GM19463 (cell line): ENCODE results near the gene C15orf62.

Source experiments
- ATAC-seq: cut with Tn5 transposase; IDR thresholded peaks from one replicate; pipeline ENCODE4 v1.9.1; 2021; ENCODE audit warnings: mild to moderate bottlenecking, moderate library complexity; ENCODE audit not compliant: unreplicated experiment

The C15orf62 gene, protein sequence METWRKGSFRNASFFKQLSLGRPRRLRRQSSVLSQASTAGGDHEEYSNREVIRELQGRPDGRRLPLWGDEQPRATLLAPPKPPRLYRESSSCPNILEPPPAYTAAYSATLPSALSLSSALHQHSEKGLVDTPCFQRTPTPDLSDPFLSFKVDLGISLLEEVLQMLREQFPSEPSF

DNA sequence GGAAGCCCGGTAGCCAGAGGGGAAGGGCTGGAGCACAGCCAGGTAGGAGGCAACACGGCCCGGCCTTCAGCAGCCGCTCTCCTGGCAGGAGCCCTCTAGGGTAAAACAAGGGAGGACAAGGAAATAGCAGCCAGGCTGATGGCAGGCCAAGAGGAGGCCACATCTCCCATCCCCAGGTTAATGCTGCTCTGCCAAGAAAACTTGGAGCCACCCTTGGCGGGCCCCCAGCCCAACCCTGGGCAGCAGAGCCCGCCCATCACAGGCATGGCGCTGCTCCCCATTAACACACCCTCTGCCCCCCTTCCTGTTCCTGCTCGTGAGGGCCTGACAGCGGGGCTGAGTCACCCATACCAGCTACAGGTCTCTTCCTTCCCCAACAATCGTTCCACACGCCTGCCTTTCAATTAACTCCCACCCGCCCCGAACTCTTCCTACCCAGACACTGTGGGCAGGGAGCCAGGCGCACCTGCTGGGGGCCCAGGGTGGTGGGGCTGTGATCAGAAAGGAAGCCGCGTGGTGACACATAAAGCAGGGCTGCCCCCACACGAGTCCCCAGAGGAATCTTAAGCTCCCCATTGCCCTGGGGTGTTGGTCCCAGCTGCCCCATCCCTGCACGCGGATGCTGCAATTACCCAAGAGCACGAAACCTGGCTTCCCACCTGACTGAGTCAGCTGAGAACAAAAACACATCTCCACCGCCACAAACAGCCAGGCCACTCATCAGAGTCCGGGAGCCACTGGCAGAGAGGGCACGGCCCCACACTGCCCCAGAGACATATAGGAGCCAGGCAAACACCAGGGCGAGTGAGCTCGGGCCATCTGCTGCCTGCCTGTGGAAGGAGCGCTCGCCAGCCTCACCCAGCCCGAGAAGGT, at the start of gene C15orf62:
C15orf62 (plus strand) TSS at position 707 of the 873 bp plus-strand sequence. CDS start 516 bp downstream, outside the sequence.
- peak; percentile 52 for ATAC-seq

DNA sequence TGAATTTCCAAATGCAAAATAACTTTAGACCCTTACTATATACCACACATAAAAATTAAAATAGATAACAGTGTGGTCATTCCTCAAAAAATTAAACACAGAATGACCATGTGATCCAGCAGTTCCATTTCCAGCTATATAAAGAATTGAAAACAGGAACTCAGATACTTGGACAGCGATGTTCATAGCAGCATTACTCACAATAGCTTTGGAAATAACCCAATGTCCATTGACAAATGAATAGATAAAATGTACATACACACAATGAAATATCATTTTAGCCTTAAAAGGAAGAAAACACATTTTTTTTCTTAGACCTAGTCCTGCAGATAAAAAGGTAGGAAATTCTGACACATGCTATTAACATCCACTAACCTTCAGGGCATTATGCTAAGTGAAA, 48.1 kb upstream of the C15orf62 start:
- ATAC-seq, result no peak

DNA sequence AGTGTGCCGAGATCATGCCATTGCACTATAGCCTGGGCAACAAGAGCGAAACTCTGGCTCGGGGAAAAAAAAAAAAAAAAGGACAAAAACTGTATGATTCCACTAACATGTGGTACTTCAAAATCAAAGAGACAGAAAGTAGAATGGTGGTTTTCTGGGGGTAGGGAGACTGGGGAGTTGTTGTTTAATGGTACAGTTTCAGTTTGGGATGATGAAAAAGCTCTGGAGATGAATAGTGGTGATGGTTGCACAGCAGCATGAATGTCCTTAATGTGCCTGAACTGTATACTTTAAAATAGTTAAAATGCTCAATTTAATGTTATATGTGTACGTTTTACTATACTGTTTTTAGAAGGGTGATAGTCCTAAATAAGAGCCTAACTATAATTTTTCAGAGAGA, 47.4 kb upstream of the C15orf62 start:
- ATAC-seq, result no peak

DNA sequence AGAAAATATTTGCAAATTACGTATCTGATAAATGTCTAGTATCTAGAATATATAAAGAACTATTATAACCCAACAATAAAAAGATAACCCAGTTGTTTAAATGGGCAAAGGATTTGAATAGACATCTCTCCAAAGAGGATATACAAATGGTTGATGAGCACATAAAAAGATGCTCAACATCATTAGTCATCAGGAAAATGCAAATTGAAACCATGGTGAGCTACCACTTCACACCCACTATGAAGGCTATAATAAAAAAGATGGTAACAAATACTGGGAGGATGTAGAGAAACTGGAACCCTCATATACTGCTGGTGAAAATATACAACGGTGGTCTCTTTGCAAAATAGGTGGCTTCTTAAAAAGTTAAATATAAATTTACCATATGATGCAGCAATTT, 46.8 kb upstream of the C15orf62 start:
- ATAC-seq, result no peak

DNA sequence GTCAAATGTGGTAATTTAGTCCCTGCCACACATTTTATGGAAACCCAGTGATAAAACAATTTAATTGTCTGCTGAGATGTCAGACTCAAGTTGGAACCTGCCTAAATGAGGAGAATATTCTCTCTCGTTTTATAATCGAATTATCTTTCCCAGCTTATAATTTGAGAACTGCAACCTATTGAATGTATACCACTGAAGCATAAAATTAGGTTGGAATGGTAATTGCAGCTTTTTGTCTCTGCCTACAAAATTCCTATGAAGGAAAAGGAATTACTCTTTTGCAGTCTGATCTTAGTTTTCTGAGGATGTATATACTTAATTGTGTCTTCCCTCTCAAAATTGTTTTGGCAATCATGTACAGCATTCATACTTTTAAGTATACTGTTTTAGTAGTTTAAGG, 45.9 kb upstream of the C15orf62 start:
- no peak for ATAC-seq

DNA sequence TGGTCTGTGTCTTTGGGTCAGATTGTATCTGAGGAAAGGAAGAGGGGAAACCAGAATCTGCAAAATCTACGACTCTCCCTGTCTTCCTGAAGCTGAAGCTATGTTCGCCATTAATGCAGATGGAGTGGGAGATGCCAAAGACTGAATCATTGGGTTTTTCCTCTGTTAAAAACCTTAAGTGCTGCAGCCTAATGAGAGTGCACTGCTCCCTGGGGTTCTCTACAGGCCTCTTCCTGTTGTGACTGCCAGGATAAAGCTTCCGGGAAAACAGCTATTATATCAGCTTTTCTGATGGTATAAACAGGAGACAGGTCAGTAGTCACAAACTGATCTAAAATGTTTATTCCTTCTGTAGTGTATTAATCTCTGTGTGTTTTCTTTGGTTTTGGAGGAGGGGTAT, 38.7 kb upstream of the C15orf62 start:
- ATAC-seq, result no peak

DNA sequence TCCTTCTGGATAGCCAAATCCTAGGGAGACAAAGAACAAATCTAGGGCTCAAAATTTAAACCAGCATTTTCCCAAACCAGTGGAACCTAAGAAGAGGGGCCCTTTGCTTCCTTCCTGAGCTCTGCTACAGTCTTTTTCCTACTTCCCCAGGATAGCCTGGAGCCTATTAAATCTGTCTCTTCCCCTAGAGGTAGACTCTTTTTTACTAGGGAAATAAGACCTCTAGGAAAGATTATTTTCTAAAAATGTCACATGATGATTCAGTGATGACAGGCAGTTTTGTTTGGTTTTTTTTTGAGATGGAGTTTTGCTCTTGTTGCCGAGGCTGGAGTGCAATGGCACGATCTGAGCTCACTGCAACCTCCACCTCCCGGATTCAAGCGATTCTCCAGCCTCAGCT, 33.2 kb upstream of the C15orf62 start:
- ATAC-seq, result no peak

DNA sequence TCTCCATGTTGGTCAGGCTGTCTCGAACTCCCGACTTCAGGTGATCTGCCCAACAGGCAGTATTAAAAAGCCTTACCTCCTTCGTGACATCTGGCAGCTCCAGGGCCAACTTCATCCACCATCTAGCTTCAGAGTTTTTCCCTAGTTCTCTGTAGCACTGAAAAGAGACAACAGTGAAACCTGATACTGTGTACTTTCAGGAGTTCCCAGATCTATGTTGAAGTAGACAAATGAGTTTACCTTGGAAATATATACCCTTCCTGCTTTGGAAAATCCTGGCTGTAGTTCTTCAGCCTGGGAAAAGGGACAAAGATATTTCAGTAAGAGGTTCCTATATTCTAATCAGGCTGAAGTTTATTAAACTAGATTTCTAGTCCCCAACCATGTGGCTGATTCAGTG, 32.7 kb upstream of the C15orf62 start:
- no peak for ATAC-seq

DNA sequence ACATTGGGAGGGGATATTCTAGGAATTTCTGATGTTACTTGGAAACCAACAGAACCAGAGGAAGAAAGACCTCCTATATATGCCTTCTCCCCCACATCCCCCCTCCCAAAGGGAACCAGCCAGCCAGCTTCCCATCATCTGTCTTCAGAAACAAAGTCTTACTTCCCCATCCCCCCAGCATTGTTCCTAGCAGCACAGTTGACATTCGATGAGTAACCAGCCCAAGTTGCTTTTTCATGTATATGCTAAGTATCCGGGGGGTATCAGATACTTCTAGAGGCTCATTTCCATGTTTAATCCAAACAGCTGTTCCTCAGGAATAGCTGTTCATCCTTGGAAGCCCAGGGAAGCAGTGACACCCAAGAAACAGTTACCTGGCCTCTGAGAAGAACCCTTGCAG, 30.7 kb upstream of the C15orf62 start:
- ATAC-seq, result no peak

DNA sequence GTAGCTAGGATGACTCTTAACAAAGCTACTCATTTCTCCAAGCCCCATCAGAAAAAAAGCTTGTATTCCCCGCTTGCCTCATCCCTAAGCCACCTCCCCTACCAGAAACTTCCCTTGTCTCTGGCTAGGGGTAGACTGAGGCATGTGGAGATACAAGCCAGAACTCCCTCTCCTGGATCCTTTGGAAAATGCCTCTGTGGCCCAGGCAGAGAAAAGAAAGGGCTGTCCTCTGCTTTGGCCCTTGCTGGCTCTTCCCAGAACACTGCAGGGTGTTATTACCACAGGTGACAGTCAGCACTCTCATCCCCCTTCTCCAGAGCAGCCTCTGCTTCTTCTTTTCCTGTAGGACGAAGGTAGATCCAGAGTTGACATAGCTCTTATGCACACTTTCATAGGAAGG, 29.9 kb upstream of the C15orf62 start:
- ATAC-seq, result no peak

DNA sequence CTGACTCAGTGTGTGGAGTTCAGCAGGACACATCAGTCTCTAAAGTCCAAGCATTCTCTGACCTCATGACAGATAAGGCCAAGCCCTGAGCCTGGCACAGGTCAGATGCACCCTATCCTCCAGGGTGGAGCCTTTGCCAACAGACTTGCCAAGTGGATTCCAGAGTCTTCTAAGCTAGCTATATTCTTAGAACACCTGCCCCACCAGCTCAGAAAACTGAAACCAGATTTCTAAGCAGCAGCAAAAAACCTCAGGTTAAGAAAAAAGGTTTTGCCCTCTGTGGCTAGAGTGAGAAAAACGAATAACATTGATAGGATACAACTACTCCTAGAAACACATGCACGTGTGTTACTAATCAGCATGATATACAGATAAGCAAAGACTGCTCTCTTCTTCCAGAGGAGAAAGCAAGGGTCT, 26.3 kb upstream of the C15orf62 start:
- ATAC-seq, result no peak

DNA sequence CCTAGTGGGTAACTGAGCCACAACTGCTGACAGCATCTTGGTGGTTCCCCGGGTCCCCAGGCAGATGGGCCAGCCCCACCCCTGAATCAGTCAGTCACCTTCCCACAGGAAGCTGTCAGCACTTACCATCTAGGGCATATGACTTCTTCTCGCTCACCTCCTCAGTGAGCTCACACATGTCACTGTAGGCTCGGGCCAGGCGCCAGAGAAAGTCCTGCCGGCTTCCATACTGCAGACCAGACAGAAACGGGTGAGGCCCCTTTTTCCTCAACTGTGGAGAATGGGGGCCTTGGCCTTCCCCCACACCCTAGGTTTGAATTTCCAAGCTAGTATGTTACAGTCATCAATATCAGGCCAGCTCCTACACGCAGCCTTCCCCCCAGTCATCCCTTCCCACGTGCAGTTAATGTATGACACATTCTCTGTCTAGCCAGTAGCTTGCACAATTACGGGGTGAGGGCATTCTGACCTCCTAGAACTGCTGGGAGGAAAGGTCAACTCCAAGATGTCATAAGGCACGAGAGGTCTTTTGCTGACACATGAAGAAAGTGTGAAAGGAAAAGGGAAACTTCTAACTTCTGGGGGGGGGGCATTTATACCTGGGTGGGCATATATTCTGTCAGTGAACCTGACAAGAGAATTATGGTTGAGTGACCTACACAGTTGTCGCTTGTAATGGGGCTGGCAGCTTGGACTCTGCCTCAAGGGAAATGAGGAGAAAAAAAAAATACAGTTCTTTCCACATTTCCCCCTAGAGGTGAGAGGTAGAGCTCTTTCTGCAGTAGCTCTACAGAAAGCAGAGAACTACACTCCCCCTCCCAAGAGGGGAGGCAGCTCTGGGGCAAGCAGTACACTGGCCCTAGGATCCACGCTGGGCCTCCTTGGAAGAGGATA, 25.6 kb upstream of the C15orf62 start:
- no peak for ATAC-seq

DNA sequence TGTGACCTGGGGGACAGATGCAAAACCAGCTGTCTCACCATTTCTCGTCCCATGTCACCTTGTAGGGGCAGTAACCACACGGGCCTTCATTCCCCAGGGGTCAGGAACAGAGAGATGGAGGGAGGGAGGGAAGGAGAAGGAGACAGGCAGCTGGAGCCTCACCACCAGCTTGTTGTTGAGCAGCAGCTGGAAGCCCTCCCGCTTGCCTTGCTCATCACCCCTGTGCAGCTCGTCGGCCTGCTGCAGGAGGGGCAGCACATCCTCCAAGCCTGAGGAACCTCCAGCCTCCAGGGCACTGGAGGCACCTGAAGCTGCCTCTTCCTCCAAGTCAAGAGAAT, 25.0 kb upstream of the C15orf62 start:
- no peak for ATAC-seq

DNA sequence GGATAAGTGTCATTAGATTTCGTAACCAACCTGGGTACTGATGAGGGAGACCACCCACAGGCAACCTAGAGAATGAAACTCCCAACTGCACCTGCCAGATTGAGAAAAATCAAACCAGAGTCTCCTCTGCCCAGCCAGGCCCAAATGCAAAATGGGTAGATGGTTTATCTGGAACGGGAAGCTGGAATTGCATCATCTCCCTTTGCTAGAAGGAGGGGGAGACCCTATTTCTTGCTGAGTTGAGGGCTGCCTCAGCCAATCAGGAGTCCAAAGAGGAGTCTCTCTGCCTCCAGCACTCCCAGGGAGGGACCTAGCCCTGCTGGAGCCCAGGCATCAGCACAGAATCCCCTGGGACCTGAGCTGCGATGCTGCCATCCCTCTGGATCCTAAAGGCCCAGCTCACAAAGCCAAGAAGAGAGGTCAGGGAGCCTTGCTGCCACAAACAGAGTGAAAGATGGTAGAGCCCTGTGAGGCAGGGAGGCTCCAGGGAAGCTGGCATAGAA, 22.8 kb upstream of the C15orf62 start:
- ATAC-seq, result no peak

DNA sequence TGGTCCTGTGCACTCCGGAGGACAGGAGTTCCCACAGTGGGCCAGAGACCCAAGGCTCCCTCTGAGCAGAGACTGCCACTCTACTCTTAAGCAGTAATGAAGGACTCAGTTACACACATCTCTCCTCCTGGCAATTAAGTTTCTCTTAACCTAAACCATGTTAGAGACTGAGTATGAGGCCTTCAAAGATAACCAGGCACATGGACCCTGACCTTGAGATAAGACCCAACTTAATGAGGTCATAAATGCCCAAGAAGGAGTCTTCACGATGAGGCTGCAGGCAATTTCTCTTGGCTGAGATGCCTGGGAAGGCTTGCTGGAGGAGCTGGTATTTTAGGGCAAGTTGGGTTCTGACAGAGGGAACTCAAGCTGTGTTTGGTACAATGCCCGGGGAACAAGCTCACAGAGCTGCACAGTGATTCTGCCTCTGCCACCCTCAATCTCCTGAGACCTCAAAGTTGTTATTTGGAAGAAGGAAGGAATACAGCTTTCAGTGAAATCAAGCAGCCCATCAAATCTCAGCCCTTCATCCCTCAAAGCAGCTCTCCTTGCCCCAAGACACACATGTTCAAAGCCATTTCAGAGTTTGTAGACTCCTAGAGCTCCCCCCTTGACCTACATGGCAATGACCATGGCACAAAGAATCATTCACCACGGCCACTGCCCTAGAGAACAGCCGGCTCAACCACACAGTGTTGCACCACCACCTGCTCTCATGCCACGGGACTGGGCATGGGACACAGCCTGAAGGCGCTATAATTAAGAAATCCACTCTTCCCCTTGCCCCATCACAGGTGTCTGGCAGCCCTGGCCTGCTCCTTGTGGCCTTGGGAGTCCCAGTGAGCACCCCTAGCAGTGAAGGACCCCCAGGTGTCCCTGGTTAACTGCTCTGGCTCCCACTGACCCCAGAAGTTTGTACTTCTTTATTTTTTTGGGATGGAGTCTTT, 21.8 kb upstream of the C15orf62 start:
- ATAC-seq, result no peak

DNA sequence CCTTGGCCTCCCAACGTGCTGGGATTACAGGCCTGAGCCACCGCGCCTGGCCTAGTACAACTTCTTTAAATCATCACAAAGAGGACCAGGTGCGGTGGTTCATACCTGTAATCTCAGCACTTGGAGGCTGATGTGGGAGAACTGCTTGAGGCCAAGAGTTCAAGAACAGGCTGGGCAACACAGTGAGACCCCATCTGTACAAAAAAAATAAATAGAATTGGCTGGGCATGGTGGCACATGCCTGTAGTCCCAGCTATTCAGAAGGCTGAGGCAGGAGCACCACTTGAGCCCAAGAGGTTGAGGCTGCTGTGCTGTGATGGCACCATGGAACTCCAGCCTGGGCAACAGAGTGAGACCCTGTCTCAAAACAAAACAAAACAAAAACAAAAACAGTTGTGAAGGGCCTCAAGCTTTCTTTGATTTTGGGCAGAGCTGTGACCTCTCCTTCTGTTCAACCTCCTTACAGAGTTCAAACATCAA, 20.6 kb upstream of the C15orf62 start:
- ATAC-seq, result no peak

DNA sequence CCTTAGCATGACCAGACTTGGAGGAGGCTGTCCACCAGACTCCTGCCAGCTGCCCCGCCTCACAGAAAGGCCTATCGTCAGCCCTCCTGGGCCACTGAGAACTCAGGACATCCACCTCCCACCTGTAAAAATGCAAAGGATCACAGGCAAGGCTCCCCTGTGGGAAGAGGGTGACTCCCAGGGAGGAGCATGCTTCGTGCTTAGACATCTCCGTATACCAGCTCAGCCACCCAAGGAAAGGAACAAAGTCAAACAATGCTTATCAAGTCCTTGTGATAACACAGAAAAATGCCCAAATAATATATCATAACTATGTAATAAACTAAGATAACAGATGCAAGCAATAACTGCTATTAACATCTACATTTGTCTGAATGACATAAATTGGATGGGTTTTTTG, 18.9 kb upstream of the C15orf62 start:
- no peak for ATAC-seq

DNA sequence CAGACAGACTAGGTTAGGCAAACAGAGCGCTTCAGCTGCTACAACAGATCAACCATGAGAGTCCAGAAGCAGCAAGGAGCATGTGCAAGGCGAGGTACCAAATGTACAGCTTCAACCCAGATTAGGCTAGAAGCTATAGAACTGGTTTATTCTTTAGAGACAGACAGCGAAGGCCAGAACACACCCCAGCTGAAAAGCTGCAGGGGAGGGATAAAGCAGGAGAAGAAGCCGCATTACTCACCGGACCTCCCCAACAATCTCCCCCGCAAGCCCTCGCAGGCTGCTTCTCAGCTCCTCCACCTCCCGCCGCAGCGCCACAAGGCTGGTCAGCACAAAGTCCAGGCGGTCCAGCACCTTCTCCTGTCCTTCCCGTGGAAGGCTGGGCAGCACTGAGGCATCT, 18.0 kb upstream of the C15orf62 start:
- no peak for ATAC-seq

DNA sequence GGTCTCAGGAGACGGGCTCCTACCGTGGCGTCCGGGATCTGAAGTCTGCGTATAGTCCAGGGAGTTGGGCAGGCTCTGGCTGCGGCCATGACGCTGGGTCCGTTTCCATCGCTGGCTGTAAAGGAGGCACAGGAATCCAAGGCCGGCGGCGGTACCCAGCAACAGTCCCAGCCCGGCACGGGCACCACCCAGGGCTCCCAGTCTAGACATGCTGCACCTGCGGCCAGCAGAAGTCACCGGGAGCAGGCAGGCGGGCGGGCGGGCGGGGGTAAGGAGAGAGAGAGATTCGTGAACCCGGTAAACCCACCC, 15.3 kb upstream of the C15orf62 start:
- ATAC-seq, result no peak
